OCI-LY3 (cell line): ENCODE data around the gene FSTL4.

Source experiments
- EZH2phosphoT487 ChIP-seq: fragments of 200-600 bp; shearing (Covaris generic); IDR thresholded peaks from 2 replicates; pipeline ENCODE4 v1.6.1; 2018; ENCODE audit warnings: antibody characterized with exemption, mixed run types, low read depth
- TF ChIP-seq, protein P1 (sequence below): fragments of 200-600, 300-600 bp; sonication (generic); IDR thresholded peaks from 2 replicates; pipeline ENCODE4 v1.5.1; 2014; ENCODE audit warnings: antibody characterized with exemption, low read length, low read depth

DNA sequence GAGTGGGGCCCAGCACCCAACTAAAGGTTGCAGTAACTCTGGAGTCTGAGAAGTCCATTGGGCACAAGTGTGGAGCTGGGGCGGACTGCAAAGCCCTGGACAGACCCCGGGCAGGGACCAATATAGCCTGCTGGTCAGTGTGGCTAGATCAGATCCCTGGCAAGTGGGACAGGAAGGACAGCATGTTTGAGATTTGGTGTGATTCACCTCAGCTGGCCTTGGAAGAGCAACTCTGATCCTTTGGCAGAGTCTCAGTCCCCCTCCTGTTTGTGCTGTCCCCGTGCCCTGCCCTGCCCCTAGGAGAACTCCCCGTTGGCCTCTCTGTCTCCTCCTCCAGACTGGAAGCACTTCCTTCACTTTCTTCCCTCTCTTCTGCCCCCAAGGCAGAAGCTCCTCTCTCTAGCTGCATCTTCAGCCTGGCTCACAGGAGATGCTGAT, 255.3 kb downstream of the FSTL4 start:
- TF ChIP-seq, protein P1, sequence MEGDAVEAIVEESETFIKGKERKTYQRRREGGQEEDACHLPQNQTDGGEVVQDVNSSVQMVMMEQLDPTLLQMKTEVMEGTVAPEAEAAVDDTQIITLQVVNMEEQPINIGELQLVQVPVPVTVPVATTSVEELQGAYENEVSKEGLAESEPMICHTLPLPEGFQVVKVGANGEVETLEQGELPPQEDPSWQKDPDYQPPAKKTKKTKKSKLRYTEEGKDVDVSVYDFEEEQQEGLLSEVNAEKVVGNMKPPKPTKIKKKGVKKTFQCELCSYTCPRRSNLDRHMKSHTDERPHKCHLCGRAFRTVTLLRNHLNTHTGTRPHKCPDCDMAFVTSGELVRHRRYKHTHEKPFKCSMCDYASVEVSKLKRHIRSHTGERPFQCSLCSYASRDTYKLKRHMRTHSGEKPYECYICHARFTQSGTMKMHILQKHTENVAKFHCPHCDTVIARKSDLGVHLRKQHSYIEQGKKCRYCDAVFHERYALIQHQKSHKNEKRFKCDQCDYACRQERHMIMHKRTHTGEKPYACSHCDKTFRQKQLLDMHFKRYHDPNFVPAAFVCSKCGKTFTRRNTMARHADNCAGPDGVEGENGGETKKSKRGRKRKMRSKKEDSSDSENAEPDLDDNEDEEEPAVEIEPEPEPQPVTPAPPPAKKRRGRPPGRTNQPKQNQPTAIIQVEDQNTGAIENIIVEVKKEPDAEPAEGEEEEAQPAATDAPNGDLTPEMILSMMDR: no peak
- no peak for TF ChIP-seq EZH2phosphoT487
